Embryonic facial prominence (tissue), 1 donor: ENCODE results near the gene BCAR3.
"Not testable (repeated sequence)": the region's sequence is repeated elsewhere in the genome, so short reads cannot be mapped to it uniquely, and the experiment has no call there.

ENCODE experiments used
- DNase-seq: peaks from one replicate; pipeline ENCODE4 v3.0.0-alpha.2; 2016; ENCODE audit errors: extremely low spot score

BCAR3 gene

GRCh38 chr1:93668951-93669350 is 12.7 kb downstream of the BCAR3 start:
- DNase-seq, result no peak

GRCh38 chr1:93668121-93668520 is 13.5 kb downstream of the BCAR3 start:
- no peak for DNase-seq

GRCh38 chr1:93667642-93668041 is 14.0 kb downstream of the BCAR3 start:
- no peak for DNase-seq

GRCh38 chr1:93666613-93667384 is 14.8 kb downstream of the BCAR3 start:
- no peak for DNase-seq

GRCh38 chr1:93665015-93665414 is 16.6 kb downstream of the BCAR3 start:
- DNase-seq, result no peak

GRCh38 chr1:93663208-93663614 is 18.4 kb downstream of the BCAR3 start:
- DNase-seq, result no peak

GRCh38 chr1:93662481-93663207 is 19.0 kb downstream of the BCAR3 start:
- DNase-seq, result no peak

- DNase-seq, result no peak
Observed at GRCh38 chr1:93661829-93662474, 19.7 kb downstream of the BCAR3 start.

GRCh38 chr1:93661341-93661740 is 20.3 kb downstream of the BCAR3 start:
- DNase-seq, result not testable (repeated sequence)

- no peak for DNase-seq
Observed at GRCh38 chr1:93659822-93660503, 21.7 kb downstream of the BCAR3 start.

GRCh38 chr1:93658188-93658587 is 23.4 kb downstream of the BCAR3 start:
- DNase-seq, result no peak

- DNase-seq, result no peak
Observed at GRCh38 chr1:93656491-93656890, 25.1 kb downstream of the BCAR3 start.

- no peak for DNase-seq
Observed at GRCh38 chr1:93653656-93654055, 28.0 kb downstream of the BCAR3 start.

GRCh38 chr1:93652323-93652949 is 29.2 kb downstream of the BCAR3 start:
- no peak for DNase-seq

GRCh38 chr1:93651695-93652094 is 29.9 kb downstream of the BCAR3 start:
- DNase-seq, result no peak

- not testable (repeated sequence) for DNase-seq
Observed at GRCh38 chr1:93650159-93650558, 31.5 kb downstream of the BCAR3 start.

- no peak for DNase-seq
Observed at GRCh38 chr1:93649231-93649630, 32.4 kb downstream of the BCAR3 start.

- no peak for DNase-seq
Observed at GRCh38 chr1:93648656-93649055, 33.0 kb downstream of the BCAR3 start.

GRCh38 chr1:93641527-93641926 is 40.1 kb downstream of the BCAR3 start:
- no peak for DNase-seq

GRCh38 chr1:93640656-93641440 is 40.8 kb downstream of the BCAR3 start:
- DNase-seq, result no peak

GRCh38 chr1:93638981-93639380 is 42.7 kb downstream of the BCAR3 start:
- no peak for DNase-seq
